HCT116 (cell line): Measurements from ENCODE around the gene NR1H3.

Experiments used
- CEBPB ChIP-seq: IDR thresholded peaks from 2 replicates; pipeline ENCODE4 v1.6.1; 2012; ENCODE audit warnings: low read depth
- EZH2 ChIP-seq: fragments of 200-600 bp; sonication (generic); IDR thresholded peaks from 2 replicates; pipeline ENCODE4 v1.6.1; 2017; ENCODE audit warnings: antibody characterized with exemption, mixed run types
- EZH2phosphoT487 ChIP-seq: fragments of 200-600 bp; IDR thresholded peaks from 2 replicates; pipeline ENCODE4 v1.6.1; 2018; ENCODE audit warnings: antibody characterized with exemption, borderline replicate concordance
- MAX ChIP-seq: IDR thresholded peaks from 2 replicates; pipeline ENCODE4 v1.6.1; 2012
- POLR2A ChIP-seq: IDR thresholded peaks from 2 replicates; pipeline ENCODE4 v1.7.0; 2011; ENCODE audit warnings: borderline replicate concordance; ENCODE audit not compliant: insufficient read depth, insufficient read length; ENCODE audit errors: extremely low read depth
- POLR2AphosphoS5 ChIP-seq: IDR thresholded peaks from 2 replicates; pipeline ENCODE4 v1.6.1; 2011; ENCODE audit warnings: mild to moderate bottlenecking, low read depth, low read length, moderate library complexity
- RAD21 ChIP-seq: IDR thresholded peaks from 2 replicates; pipeline ENCODE4 v1.6.1; 2012; ENCODE audit warnings: low read depth, mild to moderate bottlenecking
- SIN3A ChIP-seq: IDR thresholded peaks from 2 replicates; pipeline ENCODE4 v1.6.1; 2012; ENCODE audit warnings: low read depth
- SP1 ChIP-seq: IDR thresholded peaks from 2 replicates; pipeline ENCODE4 v1.6.1; 2012; ENCODE audit warnings: low read depth
- TF ChIP-seq, protein P1 (sequence below), 3 experiments: fragments of 200-600 bp in 1 of 3; sonication (generic) in 1 of 3; IDR thresholded peaks in 2 of 3; conservative IDR thresholded peaks in 1 of 3; 2 replicates each; pipeline ENCODE4 v1.5.1; 2012 to 2017; ENCODE audit warnings: low read depth in 2 of 3, low read length in 2 of 3, antibody characterized with exemption in 1 of 3, borderline replicate concordance in 1 of 3, control low read depth in 1 of 3, mild to moderate bottlenecking in 1 of 3, mixed read lengths in 1 of 3, mixed run types in 1 of 3, moderate library complexity in 1 of 3; ENCODE audit not compliant: insufficient read depth in 1 of 3

GRCh38 chr11:47264119-47264518, 6.3 kb downstream of the NR1H3 start:
- TF ChIP-seq SIN3A (no peak), CEBPB (no peak), EZH2 (no peak), MAX (no peak), RAD21 (no peak), SP1 (no peak), POLR2A (no peak), EZH2phosphoT487 (no peak), POLR2AphosphoS5 (no peak)
- TF ChIP-seq, protein P1, sequence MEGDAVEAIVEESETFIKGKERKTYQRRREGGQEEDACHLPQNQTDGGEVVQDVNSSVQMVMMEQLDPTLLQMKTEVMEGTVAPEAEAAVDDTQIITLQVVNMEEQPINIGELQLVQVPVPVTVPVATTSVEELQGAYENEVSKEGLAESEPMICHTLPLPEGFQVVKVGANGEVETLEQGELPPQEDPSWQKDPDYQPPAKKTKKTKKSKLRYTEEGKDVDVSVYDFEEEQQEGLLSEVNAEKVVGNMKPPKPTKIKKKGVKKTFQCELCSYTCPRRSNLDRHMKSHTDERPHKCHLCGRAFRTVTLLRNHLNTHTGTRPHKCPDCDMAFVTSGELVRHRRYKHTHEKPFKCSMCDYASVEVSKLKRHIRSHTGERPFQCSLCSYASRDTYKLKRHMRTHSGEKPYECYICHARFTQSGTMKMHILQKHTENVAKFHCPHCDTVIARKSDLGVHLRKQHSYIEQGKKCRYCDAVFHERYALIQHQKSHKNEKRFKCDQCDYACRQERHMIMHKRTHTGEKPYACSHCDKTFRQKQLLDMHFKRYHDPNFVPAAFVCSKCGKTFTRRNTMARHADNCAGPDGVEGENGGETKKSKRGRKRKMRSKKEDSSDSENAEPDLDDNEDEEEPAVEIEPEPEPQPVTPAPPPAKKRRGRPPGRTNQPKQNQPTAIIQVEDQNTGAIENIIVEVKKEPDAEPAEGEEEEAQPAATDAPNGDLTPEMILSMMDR (IDR thresholded peaks at IDR 0.05 in 2 of 3, conservative IDR thresholded peaks at IDR 0.05 in 1 of 3; ENCODE audit: borderline replicate concordance in 1 of 3, insufficient read depth in 1 of 3, low read depth in 2 of 3, low read length in 2 of 3) = no peak
